H1 (cell line): ENCODE results near the gene POLR3A. TPM values are rescaled to one million over a fixed set of nuclear protein-coding genes. Genes with fewer than 3 reads are reported as not detected.

ENCODE experiments used
- CTCF ChIA-PET: fragments of 300-600 bp; sonication (Branson Sonifier 250); formaldehyde crosslinking; loops from one replicate; lab custom pipeline; 2021; ENCODE audit not compliant: partially characterized antibody; lab: Charles Lee
- POLR2A ChIA-PET: fragments of 300-600 bp; sonication (Branson Sonifier 250); formaldehyde crosslinking; loops from one replicate; lab custom pipeline; 2021; ENCODE audit warnings: inconsistent platforms; ENCODE audit not compliant: partially characterized antibody; lab: Charles Lee
- DNase-seq, 2 experiments: peaks; one replicate each; pipeline versions ENCODE4 v3.0.0 to v3.0.0-alpha.2; 2010 to 2022; ENCODE audit warnings: low spot score in 2 of 2, low read depth in 1 of 2, mixed read lengths in 1 of 2
- FAIRE-seq: peaks from 2 replicates; lab custom pipeline; 2011; peaks lifted over from hg19 to GRCh38; lab: Jason Lieb, UNC
- H2AFZ ChIP-seq: 2 replicates; pipeline ENCODE4 v1.8.1; 2012; ENCODE audit warnings: low read length, inconsistent platforms
- H2AK5ac ChIP-seq: 2 replicates; pipeline ENCODE4 v1.6.1; 2013; ENCODE audit warnings: low read depth, low read length
- H2BK120ac ChIP-seq: replicated peaks from 2 replicates; pipeline ENCODE3; 2013; ENCODE audit warnings: low read depth, low read length, inconsistent platforms
- H2BK12ac ChIP-seq: 2 replicates; pipeline ENCODE4 v1.6.1; 2013; ENCODE audit warnings: low read depth, low read length
- H2BK15ac ChIP-seq: 2 replicates; pipeline ENCODE4 v1.6.1; 2013; ENCODE audit warnings: low read length
- H2BK20ac ChIP-seq: 2 replicates; pipeline ENCODE4 v1.6.1; 2013; ENCODE audit warnings: low read length
- H2BK5ac ChIP-seq: 2 replicates; pipeline ENCODE4 v1.6.1; 2013; ENCODE audit warnings: low read depth, low read length
- H3K14ac ChIP-seq: 2 replicates; pipeline ENCODE4 v1.6.1; 2013; ENCODE audit warnings: inconsistent platforms; ENCODE audit not compliant: insufficient read length
- H3K18ac ChIP-seq: 2 replicates; pipeline ENCODE4 v1.6.1; 2013; ENCODE audit warnings: low read length; ENCODE audit errors: extremely low read depth
- H3K23ac ChIP-seq: 2 replicates; pipeline ENCODE4 v1.6.1; 2013; ENCODE audit warnings: inconsistent platforms; ENCODE audit not compliant: insufficient read length
- H3K23me2 ChIP-seq: 2 replicates; pipeline ENCODE4 v1.6.1; 2013; ENCODE audit warnings: low read depth, low read length
- H3K27ac ChIP-seq: 2 replicates; pipeline ENCODE4 v1.6.1; 2011; ENCODE audit warnings: low read depth, low read length, inconsistent platforms
- H3K27me3 ChIP-seq, 4 experiments: replicated peaks in 1 of 4; 1 replicate in 1 of 4; 2 replicates in 3 of 4; pipeline versions ENCODE4 v1.6.1 to v1.8.1; 2011 to 2013; ENCODE audit warnings: low read length in 3 of 4, mild to moderate bottlenecking in 3 of 4, inconsistent platforms in 2 of 4, mixed read lengths in 2 of 4, moderate library complexity in 1 of 4; ENCODE audit not compliant: control insufficient read depth in 3 of 4, insufficient read depth in 3 of 4; ENCODE audit errors: extremely low read depth in 1 of 4
- H3K36me3 ChIP-seq, 4 experiments: 2 replicates each; pipeline versions ENCODE4 v1.6.1 to v1.8.1; 2011 to 2013; ENCODE audit warnings: mild to moderate bottlenecking in 4 of 4, low read length in 3 of 4, moderate library complexity in 2 of 4, control low read depth in 1 of 4, inconsistent platforms in 1 of 4; ENCODE audit not compliant: insufficient read depth in 4 of 4, control insufficient read depth in 2 of 4
- H3K4ac ChIP-seq: replicated peaks from 2 replicates; pipeline ENCODE3; 2013; ENCODE audit warnings: low read length, low read depth, mixed read lengths, inconsistent platforms; ENCODE audit not compliant: insufficient read length
- H3K4me1 ChIP-seq, 4 experiments: replicated peaks in 1 of 4; 1 replicate in 1 of 4; 2 replicates in 3 of 4; pipeline versions ENCODE4 v1.6.1 to v1.8.1; 2011 to 2013; ENCODE audit warnings: low read length in 3 of 4, inconsistent platforms in 2 of 4, mixed read lengths in 1 of 4; ENCODE audit not compliant: insufficient read depth in 4 of 4, control insufficient read depth in 3 of 4
- H3K4me2 ChIP-seq, 2 experiments: 2 replicates each; pipeline versions ENCODE4 v1.6.1 to v1.8.1; 2011 to 2013; ENCODE audit warnings: low read depth in 2 of 2, low read length in 2 of 2, control low read depth in 1 of 2, inconsistent platforms in 1 of 2, mild to moderate bottlenecking in 1 of 2; ENCODE audit not compliant: insufficient read depth in 1 of 2
- H3K4me3 ChIP-seq, 4 experiments: fragments of 200-600, 300-600 bp in 1 of 4; sonication (generic), shearing (Covaris generic), sonication (Bioruptor Twin) in 1 of 4; 2 replicates each; pipeline versions ENCODE4 v1.5.1 to v1.8.1; 2011 to 2016; ENCODE audit warnings: low read length in 4 of 4, low read depth in 3 of 4, control low read depth in 2 of 4, inconsistent platforms in 2 of 4, mild to moderate bottlenecking in 2 of 4, mixed read lengths in 1 of 4, moderate library complexity in 1 of 4; ENCODE audit not compliant: insufficient read depth in 2 of 4; ENCODE audit errors: extremely low read depth in 1 of 4
- H3K56ac ChIP-seq: replicated peaks from 2 replicates; pipeline ENCODE3; 2013; ENCODE audit warnings: low read depth, mild to moderate bottlenecking, mixed read lengths, low read length, inconsistent platforms; ENCODE audit not compliant: insufficient read length
- H3K79me1 ChIP-seq: 2 replicates; pipeline ENCODE4 v1.6.1; 2013; ENCODE audit warnings: low read depth, low read length, control low read depth
- H3K79me2 ChIP-seq, 2 experiments: 2 replicates each; pipeline versions ENCODE4 v1.6.1 to v1.8.1; 2012 to 2013; ENCODE audit warnings: low read length in 2 of 2, mild to moderate bottlenecking in 2 of 2, inconsistent platforms in 1 of 2; ENCODE audit not compliant: insufficient read depth in 2 of 2, control insufficient read depth in 1 of 2
- H3K9ac ChIP-seq, 4 experiments: replicated peaks in 1 of 4; 1 replicate in 1 of 4; 2 replicates in 3 of 4; pipeline versions ENCODE4 v1.6.1 to v1.8.1; 2011 to 2013; ENCODE audit warnings: low read depth in 3 of 4, low read length in 3 of 4, control low read depth in 2 of 4, mild to moderate bottlenecking in 2 of 4, moderate library complexity in 2 of 4, inconsistent platforms in 1 of 4; ENCODE audit errors: extremely low read depth in 1 of 4
- H3K9me3 ChIP-seq, 2 experiments: 2 replicates each; pipeline versions ENCODE4 v1.6.1 to v1.8.1; 2012 to 2013; ENCODE audit warnings: mild to moderate bottlenecking in 2 of 2, moderate library complexity in 2 of 2, control low read depth in 1 of 2, inconsistent platforms in 1 of 2, low read depth in 1 of 2, low read length in 1 of 2, mixed read lengths in 1 of 2; ENCODE audit not compliant: insufficient read depth in 2 of 2
- H4K20me1 ChIP-seq, 2 experiments: replicated peaks in 1 of 2; 2 replicates each; pipeline versions ENCODE3 to v1.8.1; 2011 to 2013; ENCODE audit warnings: inconsistent platforms in 2 of 2, low read length in 2 of 2, mild to moderate bottlenecking in 1 of 2; ENCODE audit not compliant: insufficient read depth in 2 of 2, control insufficient read depth in 1 of 2
- H4K5ac ChIP-seq: 2 replicates; pipeline ENCODE4 v1.6.1; 2013; ENCODE audit warnings: low read length, low read depth, mixed read lengths, inconsistent platforms; ENCODE audit not compliant: insufficient read length
- H4K8ac ChIP-seq: 2 replicates; pipeline ENCODE4 v1.8.0; 2013; ENCODE audit warnings: mild to moderate bottlenecking, moderate library complexity, low read length, inconsistent platforms; ENCODE audit not compliant: insufficient read depth; ENCODE audit errors: extremely low read depth
- H4K91ac ChIP-seq: replicated peaks from 2 replicates; pipeline ENCODE3; 2013; ENCODE audit warnings: low read length, mixed read lengths, inconsistent platforms; ENCODE audit not compliant: insufficient read length
- BACH1 ChIP-seq: IDR thresholded peaks from 2 replicates; pipeline ENCODE4 v1.6.1; 2012; ENCODE audit warnings: low read length, improper control_type of control experiment
- CBX5 ChIP-seq: fragments of 300-800, 300-1000 bp; sonication (generic); IDR thresholded peaks from 2 replicates; pipeline ENCODE4 v1.7.1; 2016; ENCODE audit warnings: antibody characterized with exemption, low read length, low read depth
- FOSL1 ChIP-seq: IDR thresholded peaks from 2 replicates; pipeline ENCODE4 v1.6.1; 2011; ENCODE audit warnings: mild to moderate bottlenecking, low read depth, low read length, moderate library complexity; ENCODE audit not compliant: insufficient read depth
- KDM5A ChIP-seq: fragments of 200-600 bp; IDR thresholded peaks from 2 replicates; pipeline ENCODE4 v1.7.1; 2012; ENCODE audit warnings: mild to moderate bottlenecking, low read length, inconsistent platforms, mixed read lengths
- POU5F1 ChIP-seq: IDR thresholded peaks from 2 replicates; pipeline ENCODE4 v1.6.1; 2011; ENCODE audit warnings: low read depth, mild to moderate bottlenecking, low read length, moderate library complexity
- RBBP5 ChIP-seq: IDR thresholded peaks from 2 replicates; pipeline ENCODE4 v1.7.1; 2012; ENCODE audit warnings: low read depth, mild to moderate bottlenecking, inconsistent platforms, low read length, moderate library complexity, borderline replicate concordance
- SIN3A ChIP-seq, 2 experiments: IDR thresholded peaks in 1 of 2; conservative IDR thresholded peaks in 1 of 2; 2 replicates each; pipeline ENCODE4 v1.6.1; 2011 to 2012; ENCODE audit warnings: low read length in 2 of 2, improper control_type of control experiment in 1 of 2, low read depth in 1 of 2, mild to moderate bottlenecking in 1 of 2
- SRF ChIP-seq: IDR thresholded peaks from 2 replicates; pipeline ENCODE4 v1.6.1; 2011; ENCODE audit warnings: mild to moderate bottlenecking, low read depth, low read length, moderate library complexity
- TAF1 ChIP-seq: IDR thresholded peaks from 2 replicates; pipeline ENCODE4 v1.6.1; 2011; ENCODE audit warnings: mild to moderate bottlenecking, low read depth, low read length
- WGBS, 2 experiments: shearing (Covaris generic) in 1 of 2; methylation state at CpG; one replicate each; pipeline versions ENCODE4 v1.1.6 to v1.1.7; 2013 to 2015; ENCODE audit warnings: low lambda C conversion rate in 2 of 2, mixed read lengths in 2 of 2, inconsistent platforms in 1 of 2, low coverage in 1 of 2, missing lambda C conversion rate in 1 of 2; ENCODE audit not compliant: insufficient replicate concordance in 2 of 2, insufficient coverage in 1 of 2, insufficient read length in 1 of 2; ENCODE audit errors: extremely low coverage in 1 of 2, missing lambda C conversion rate in 1 of 2; 5-methylcytosine and 5-hydroxymethylcytosine counted together
- polyA plus RNA-seq, 7 experiments: library from polyadenylated mRNA; depleted of rRNA in 3 of 7; stranded (reverse) in 5 of 7; unstranded in 2 of 7; fragments of >200 nt in 5 of 7; fragments of 200-250 nt in 2 of 7; gene quantifications; 1 replicate in 5 of 7; 2 replicates in 1 of 7; 4 replicates in 1 of 7; pipeline versions ENCODE4 v1.2.1 to v1.2.3, GENCODE V29; 2011 to 2013; ENCODE audit warnings: missing spikeins in 2 of 7, mixed read lengths in 2 of 7
- total RNA-seq: library from RNA; stranded (reverse); fragmentation: NEBNext Ultra II Directional; extraction: Animal tissue kit (Norgen Biotek cat#: 25700); gene quantifications from 2 replicates; pipeline ENCODE4 v1.2.1, GENCODE V29; 2021

Gene POLR3A
- total and polyA plus RNA-seq, 2 of the 8 experiments (the other 6 are each of a cell fraction or from before 2014, with no cell fraction given), result 11.3 to 38.6 TPM

DNA sequence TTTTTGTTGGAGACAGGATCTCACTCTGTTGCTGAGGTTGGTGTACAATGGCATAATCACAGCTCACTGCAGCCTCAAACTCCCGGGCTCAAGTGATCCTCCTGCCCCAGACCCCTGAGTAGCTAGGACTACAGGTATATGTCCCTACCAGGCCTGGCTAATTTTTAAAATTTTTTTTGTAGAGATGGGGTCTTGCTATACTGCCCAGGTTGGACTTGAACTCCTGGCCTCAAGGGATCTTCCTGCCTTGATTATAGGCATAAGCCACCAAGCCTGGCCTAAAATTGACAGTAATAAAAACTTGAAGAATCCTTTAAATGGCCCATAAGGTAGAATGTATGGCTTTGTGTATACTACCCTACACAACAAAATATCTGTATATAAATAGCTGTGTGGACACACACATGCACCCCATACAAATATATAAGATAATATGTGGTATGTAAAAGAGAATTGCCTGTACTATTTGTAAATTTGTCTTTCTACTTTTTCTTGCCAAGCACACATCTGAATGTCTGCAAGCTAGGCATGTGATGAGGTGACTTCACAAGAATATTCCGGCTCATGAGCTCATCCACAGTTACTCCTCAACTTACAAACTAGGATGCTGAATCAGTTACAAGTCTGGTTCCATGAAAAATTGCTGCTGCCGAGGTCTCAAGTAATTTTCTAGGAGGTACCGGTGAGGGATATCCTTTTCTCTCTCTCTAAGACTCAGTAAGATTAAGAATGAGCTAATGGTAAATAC lies 26.6 kb downstream of the POLR3A start:
- Histone ChIP-seq H3K36me3 (peaks cover 40 to 77% (median 69%) of the 10 kb centered on the region in 4 experiments), H2BK20ac (no peak overlapping the region), H3K56ac (no peak overlapping the region), H3K79me2 (no peaks in the 10 kb centered on the region), H3K4me2 (no peak overlapping the region), H4K91ac (no peak overlapping the region), H3K9me3 (no peaks in the 10 kb centered on the region), H2BK12ac (no peak overlapping the region), H2BK15ac (no peak overlapping the region), H3K27me3 (no peaks in the 10 kb centered on the region), H4K8ac (no peak overlapping the region), H4K20me1 (peaks cover 0 to 3% of the 10 kb centered on the region in 2 experiments), H2AK5ac (no peak overlapping the region), H3K14ac (no peak overlapping the region), H2BK120ac (no peak overlapping the region), H4K5ac (no peak overlapping the region), H3K9ac (no peak overlapping the region), H3K4me3 (no peak overlapping the region), H3K79me1 (no peaks in the 10 kb centered on the region), H3K23ac (no peak overlapping the region), H3K23me2 (no peaks in the 10 kb centered on the region), H2AFZ (no peak overlapping the region), H3K4ac (no peak overlapping the region), H3K4me1 (no peaks in the 10 kb centered on the region), H3K18ac (no peak overlapping the region), H2BK5ac (no peak overlapping the region), H3K27ac (no peak overlapping the region)
- POLR2A ChIA-PET, result interaction anchor here (0.8 to 1.3 kb wide), 4 partner anchors 12 to 20 kb away, joined by 3 to 5 read pairs (median 3); no protein-coding TSS in a partner anchor
- TF ChIP-seq POU5F1 (no peak), KDM5A (no peak), CBX5 (no peak), TAF1 (no peak), RBBP5 (no peak), SRF (no peak), BACH1 (no peak), SIN3A (conservative IDR thresholded peaks at IDR 0.05 in 1 of 2, IDR thresholded peaks at IDR 0.05 in 1 of 2; ENCODE audit: low read depth in 1 of 2, low read length in 2 of 2) (no peak), FOSL1 (no peak)
- no peak for DNase-seq
- FAIRE-seq, result no peak
- 94% methylated on average over 4 of the region's 4 CpGs; no CpG with 5 or more reads in 1 of the 2 experiments for WGBS, 2 experiments
- CTCF ChIA-PET, result interaction anchor here (0.6 to 1.6 kb wide), 8 partner anchors 12 to 552 kb away, joined by 3 to 10 read pairs (median 3); partner anchors contain the start of gene POLR3A
